GM12878 (cell line): Measurements from ENCODE around the gene RHEB. TPM values are rescaled to one million over a fixed set of nuclear protein-coding genes. Genes with fewer than 3 reads are reported as not detected.
"Not testable (repeated sequence)": the region's sequence is repeated elsewhere in the genome, so short reads cannot be mapped to it uniquely, and the experiment has no call there.

ENCODE experiments used
- ATAC-seq: fragments of 200-7000 bp; cut with Tn5 transposase; 3 replicates; pipeline ENCODE4 v1.9.1; 2020; ENCODE audit warnings: mild to moderate bottlenecking, moderate library complexity
- BruUV-seq: library from RNA; stranded (reverse); fragments of 400-500 nt; replicated peaks from 2 replicates; lab custom pipeline; 2021; lab: Mats Ljungman, UMichigan
- CTCF ChIA-PET: fragments of 300-600 bp; sonication (Branson Sonifier 250); formaldehyde crosslinking; extraction: SDS; loops from one replicate; lab custom pipeline; 2021; ENCODE audit warnings: inconsistent platforms; lab: Yijun Ruan, JAX
- POLR2A ChIA-PET: fragments of 350-600 bp; formaldehyde crosslinking; extraction: SDS; loops from one replicate; lab custom pipeline; 2021; ENCODE audit warnings: inconsistent platforms; lab: Charles Lee
- RAD21 ChIA-PET: fragments of 300-600 bp; sonication (Branson Sonifier 250); formaldehyde crosslinking; loops from one replicate; lab custom pipeline; 2023; ENCODE audit warnings: antibody characterized with exemption; ENCODE audit not compliant: unreplicated experiment; lab: Charles Lee
- SMC1A ChIA-PET: fragments of 300-600 bp; sonication (Branson Sonifier 250); formaldehyde crosslinking; loops from one replicate; lab custom pipeline; 2023; ENCODE audit not compliant: unreplicated experiment, uncharacterized antibody; lab: Charles Lee
- DNase-seq: peaks from one replicate; pipeline ENCODE4 v3.0.0-alpha.2; 2011; ENCODE audit warnings: low read depth, low spot score
- FAIRE-seq: peaks from 3 replicates; lab custom pipeline; 2011; peaks lifted over from hg19 to GRCh38; lab: Jason Lieb, UNC
- H2AFZ ChIP-seq: 2 replicates; pipeline ENCODE4 v1.6.0; 2011; ENCODE audit warnings: low read depth, low read length, control low read depth; ENCODE audit not compliant: control insufficient read depth
- H3K27ac ChIP-seq: 2 replicates; pipeline ENCODE4 v1.5.1; 2011; ENCODE audit warnings: control low read depth; ENCODE audit not compliant: control insufficient read depth, insufficient read depth
- H3K27me3 ChIP-seq, 2 experiments: replicated peaks in 1 of 2; 2 replicates each; pipeline versions ENCODE4 v1.6.0 to v1.6.1; 2011; ENCODE audit warnings: low read length in 1 of 2; ENCODE audit not compliant: control insufficient read depth in 2 of 2, insufficient read depth in 2 of 2
- H3K36me3 ChIP-seq, 2 experiments: 2 replicates each; pipeline ENCODE4 v1.5.1; 2011; ENCODE audit warnings: low read length in 1 of 2; ENCODE audit not compliant: control insufficient read depth in 2 of 2, insufficient read depth in 2 of 2
- H3K4me1 ChIP-seq: 2 replicates; pipeline ENCODE4 v1.6.1; 2011; ENCODE audit warnings: mild to moderate bottlenecking, low read length, moderate library complexity, mixed read lengths; ENCODE audit not compliant: control insufficient read depth, insufficient read depth
- H3K4me2 ChIP-seq: 2 replicates; pipeline ENCODE4 v1.6.0; 2011; ENCODE audit warnings: control low read depth; ENCODE audit not compliant: control insufficient read depth, insufficient read depth
- H3K4me3 ChIP-seq: fragments of 200-600 bp; sonication (generic); 2 replicates; pipeline ENCODE4 v1.5.1; 2016
- H3K79me2 ChIP-seq: 2 replicates; pipeline ENCODE4 v1.6.0; 2011; ENCODE audit warnings: low read length; ENCODE audit not compliant: control insufficient read depth, insufficient read depth
- H3K9ac ChIP-seq: 2 replicates; pipeline ENCODE4 v1.8.0; 2011; ENCODE audit warnings: low read length, control low read depth, mixed read lengths; ENCODE audit not compliant: control insufficient read depth, insufficient read depth
- H3K9me3 ChIP-seq: replicated peaks from 3 replicates; pipeline ENCODE4 v1.5.1; 2011; ENCODE audit warnings: mild to moderate bottlenecking, low read length; ENCODE audit not compliant: control insufficient read depth, insufficient read depth
- H4K20me1 ChIP-seq: 2 replicates; pipeline ENCODE4 v1.6.0; 2011; ENCODE audit not compliant: control insufficient read depth, insufficient read depth
- NKRF ChIP-seq: fragments of 450-650 bp; conservative IDR thresholded peaks from 2 replicates; pipeline ENCODE4 v1.6.1; 2017; ENCODE audit warnings: mild to moderate bottlenecking, moderate library complexity
- WGBS: methylation state at CpG from one replicate; pipeline ENCODE4 v1.1.6; 2016; ENCODE audit warnings: low lambda C conversion rate; ENCODE audit not compliant: insufficient replicate concordance, insufficient coverage; ENCODE audit errors: missing lambda C conversion rate; 5-methylcytosine and 5-hydroxymethylcytosine counted together
- in situ Hi-C: fragments of 300-500 bp; cut with MboI; formaldehyde crosslinking; loops from 9 replicates; pipeline ENCODE4 v1.14.3; 2018; ENCODE audit warnings: mixed read lengths
- intact Hi-C: fragments of 100-400 bp; cut with micrococcal nuclease; formaldehyde crosslinking; loops from one replicate; pipeline ENCODE4 v1.14.2; 2022; ENCODE audit not compliant: unreplicated experiment
- polyA plus RNA-seq, 11 experiments: library from polyadenylated mRNA; depleted of rRNA in 4 of 11; unstranded in 6 of 11; stranded (reverse) in 5 of 11; fragments of >200 nt; fragmentation: Nextera tagmentation in 4 of 11; fragmentation: Illumina TruSeq in 1 of 11; extraction: Ambion mirVana in 4 of 11; extraction: Trizol in 1 of 11; gene quantifications; 1 replicate in 1 of 11; 2 replicates in 10 of 11; pipeline versions ENCODE4 v1.2.1 to v1.2.3, GENCODE V29; 2011 to 2016; ENCODE audit warnings: inconsistent platforms in 2 of 11, missing spikeins in 2 of 11, low read depth in 1 of 11
- total RNA-seq, 4 experiments: library from RNA; depleted of rRNA in 3 of 4; stranded (reverse); fragments of >200 nt in 3 of 4; fragmentation: Illumina TruSeq in 1 of 4; extraction: Trizol in 1 of 4; gene quantifications; 2 replicates each; pipeline versions ENCODE4 v1.2.1 to v1.2.3, GENCODE V29; 2013 to 2021

RHEB gene
- total and polyA plus RNA-seq, 10 of the 15 experiments (the other 5 are each of a cell fraction or from before 2014, with no cell fraction given), result 6.2 to 67.8 (median 38.0) TPM

DNA sequence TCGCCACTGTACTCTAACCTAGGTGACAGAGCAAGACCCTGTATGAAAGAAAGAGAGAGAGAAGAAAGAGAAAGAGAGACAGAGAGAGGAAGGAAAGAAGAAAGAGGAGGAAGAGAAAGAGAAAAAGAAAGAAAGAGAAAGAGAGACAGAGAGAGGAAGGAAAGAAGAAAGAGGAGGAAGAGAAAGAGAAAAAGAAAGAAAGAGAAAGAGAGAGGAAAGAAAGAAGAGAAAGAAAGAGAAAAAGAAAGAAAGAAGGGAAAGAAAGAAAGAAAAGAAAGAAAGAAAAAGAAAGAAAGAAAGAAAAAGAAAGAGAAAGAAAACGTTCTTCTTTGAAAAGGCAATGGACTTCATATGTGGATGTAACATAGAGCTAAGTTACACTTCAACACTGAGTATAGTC is 16.5 kb upstream of the RHEB start:
- 49% methylated on average over 2 of the region's 2 CpGs for WGBS
- intact Hi-C loops, H3K9ac ChIP-seq, in situ Hi-C loops, H3K4me2 ChIP-seq, H2AFZ ChIP-seq, FAIRE-seq, DNase-seq, H3K27me3 ChIP-seq, BruUV-seq, H3K27ac ChIP-seq, POLR2A ChIA-PET, H4K20me1 ChIP-seq, H3K4me3 ChIP-seq, H3K36me3 ChIP-seq, H3K9me3 ChIP-seq, H3K79me2 ChIP-seq, ATAC-seq, H3K4me1 ChIP-seq, RAD21 ChIA-PET, CTCF ChIA-PET: not testable (repeated sequence)
- SMC1A ChIA-PET, result interaction anchor here (0.9 kb wide), 1 partner anchor 90 kb away, joined by 3 read pairs; no protein-coding TSS in a partner anchor

DNA sequence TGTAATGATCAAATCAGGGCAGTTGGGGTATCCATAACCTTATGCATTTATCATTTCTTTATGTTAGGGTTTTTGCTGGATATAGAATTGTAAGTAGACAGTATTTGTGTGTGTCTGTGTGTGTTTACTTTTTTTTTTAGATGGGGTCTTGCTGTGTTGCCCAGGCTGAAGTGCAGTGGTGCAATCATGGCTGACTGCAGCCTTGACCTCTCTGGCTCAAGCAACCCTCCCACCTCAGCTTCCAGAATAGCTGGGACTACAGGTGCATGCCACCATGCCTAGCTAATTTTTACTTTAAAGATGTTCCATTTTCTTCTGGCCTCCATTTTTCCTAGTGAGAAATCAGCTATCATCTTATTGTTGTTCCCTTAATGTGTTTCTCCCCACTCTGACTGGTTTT is 10.1 kb upstream of the RHEB start:
- RAD21 ChIA-PET, result no interaction called here
- FAIRE-seq (no peak), DNase-seq (no peak), ATAC-seq (no peak)
- H3K27me3 ChIP-seq, result no peaks in the 10 kb centered on the region
- SMC1A ChIA-PET, result no interaction called here
- TF ChIP-seq NKRF, result no peak
- intact Hi-C loops, result no loop called here
- no peaks in the 10 kb centered on the region for H3K4me1 ChIP-seq
- no peak overlapping the region for H3K9ac ChIP-seq
- no peak overlapping the region for H3K27ac ChIP-seq
- H3K36me3 ChIP-seq, result no peaks in the 10 kb centered on the region
- no peak overlapping the region for H3K4me2 ChIP-seq
- BruUV-seq, result no TSS peak
- H4K20me1 ChIP-seq, result no peaks in the 10 kb centered on the region
- in situ Hi-C loops, result no loop called here
- no peaks in the 10 kb centered on the region for H3K79me2 ChIP-seq
- H2AFZ ChIP-seq, result no peak overlapping the region
- POLR2A ChIA-PET, result no interaction called here
- CTCF ChIA-PET, result no interaction called here
- H3K4me3 ChIP-seq, result no peak overlapping the region
- no peaks in the 10 kb centered on the region; the same call in 1 of the 3 replicates for H3K9me3 ChIP-seq
